NCI-H187 (cell line): ENCODE data around the gene DCTN4.
A peak's percentile ranks its signal among the peaks of the same experiment; 100 is the strongest.

Experiments
- DNase-seq, 2 experiments: peaks; one replicate each; lab custom pipeline; 2025; lab: John Stamatoyannopoulos, UW

Gene DCTN4

DNA sequence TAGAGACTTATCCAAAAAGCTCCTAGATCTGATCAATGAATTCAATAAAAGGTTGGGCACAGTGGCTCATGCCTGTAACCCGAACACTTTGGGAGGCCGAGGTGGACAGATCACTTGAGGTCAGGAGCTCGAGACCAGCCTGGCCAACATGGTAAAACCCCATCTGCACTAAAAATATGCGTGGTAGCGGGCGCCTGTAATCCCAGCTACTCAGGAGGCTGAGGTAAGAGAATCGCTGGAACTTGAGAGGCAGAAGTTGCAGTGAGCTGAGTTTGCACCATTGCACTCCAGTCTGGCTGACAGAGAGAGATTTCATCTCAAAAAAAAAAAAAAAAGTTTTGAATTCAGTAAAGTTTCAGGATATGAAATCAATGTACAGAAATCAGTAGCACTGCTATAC is 20.0 kb downstream of the DCTN4 start:
- no peak for DNase-seq

DNA sequence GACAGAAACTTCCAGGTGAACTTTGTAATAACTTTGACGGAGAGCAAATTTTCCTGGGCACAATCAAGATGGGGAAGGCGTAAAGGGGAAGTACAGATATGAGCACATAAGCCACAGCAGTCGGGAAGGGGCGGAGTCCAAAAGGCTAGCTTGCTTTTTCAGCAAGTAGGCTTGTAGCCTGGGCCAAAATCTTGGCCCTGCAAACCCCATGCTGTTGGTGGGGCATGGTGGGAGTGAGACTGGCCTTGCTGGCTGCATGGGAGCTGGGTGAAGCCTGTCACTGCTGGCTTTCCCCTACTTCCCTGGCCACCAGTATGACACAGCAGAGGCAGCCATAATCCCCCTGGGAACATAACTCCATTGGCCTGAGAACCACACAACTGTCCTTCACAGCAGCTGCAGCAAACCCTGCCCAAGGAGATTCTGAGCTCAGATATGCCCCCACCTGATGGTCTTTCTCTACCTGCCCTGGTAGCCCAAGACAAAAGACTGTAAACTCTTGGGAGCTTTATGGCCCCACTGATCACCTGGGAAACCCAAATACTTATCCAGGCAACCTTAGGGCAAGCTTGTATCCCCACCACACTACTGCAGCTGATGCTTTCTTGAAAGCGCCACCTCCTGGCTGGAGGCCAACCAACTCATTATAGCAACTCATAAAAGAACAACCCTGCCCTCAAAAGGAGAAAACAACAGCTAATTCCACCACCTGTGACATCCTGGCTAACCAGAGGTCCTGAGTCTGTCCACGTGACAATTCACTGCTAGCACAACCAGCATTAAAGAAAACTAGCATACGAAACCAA is 24.0 kb downstream of the DCTN4 start:
- no peak for DNase-seq

DNA sequence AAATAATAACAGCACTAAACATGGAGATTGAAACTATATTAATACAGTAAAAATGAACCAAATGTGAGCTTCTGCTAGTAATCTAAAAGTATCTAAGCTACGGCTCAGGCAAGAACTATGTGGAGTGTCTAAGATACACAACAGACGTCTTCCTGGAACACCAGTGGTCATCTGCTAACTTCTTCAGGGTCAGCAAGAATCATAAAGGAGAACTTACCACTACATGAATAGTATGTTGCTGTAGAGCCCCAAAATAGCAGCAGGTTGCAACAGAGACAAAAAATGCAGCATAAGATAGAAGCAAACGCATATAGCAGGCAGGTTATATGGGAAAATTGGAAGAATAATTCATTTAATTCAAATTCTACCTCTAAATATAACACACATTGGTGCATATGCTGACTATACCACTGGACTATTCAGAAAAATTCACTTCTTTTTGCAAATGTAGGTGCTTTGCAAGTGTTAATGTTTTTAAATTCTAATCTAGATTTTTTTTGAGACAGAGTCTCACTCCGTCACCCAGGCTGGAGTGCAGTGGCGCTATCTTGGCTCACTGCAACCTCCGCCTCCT is 27.1 kb downstream of the DCTN4 start:
- no peak for DNase-seq

DNA sequence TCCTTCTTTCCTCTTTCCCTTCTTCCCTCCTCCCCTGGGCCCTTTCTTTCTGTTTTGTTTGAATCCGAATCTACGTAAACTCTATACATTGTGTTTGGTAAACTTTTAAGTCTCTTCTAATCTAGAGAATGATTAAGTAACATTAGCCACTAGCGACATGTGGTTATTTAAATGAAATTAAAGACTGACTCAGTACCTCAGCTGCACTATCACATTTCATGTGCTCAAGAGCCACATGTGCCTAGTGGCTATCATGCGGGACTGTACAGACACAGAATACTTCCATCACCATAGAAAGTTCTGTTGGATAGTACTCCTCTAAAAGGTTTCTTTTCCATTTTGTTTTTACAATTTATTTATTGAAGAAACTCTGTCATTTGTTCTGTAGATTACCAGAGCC is 29.0 kb downstream of the DCTN4 start:
- DNase-seq, result no peak

DNA sequence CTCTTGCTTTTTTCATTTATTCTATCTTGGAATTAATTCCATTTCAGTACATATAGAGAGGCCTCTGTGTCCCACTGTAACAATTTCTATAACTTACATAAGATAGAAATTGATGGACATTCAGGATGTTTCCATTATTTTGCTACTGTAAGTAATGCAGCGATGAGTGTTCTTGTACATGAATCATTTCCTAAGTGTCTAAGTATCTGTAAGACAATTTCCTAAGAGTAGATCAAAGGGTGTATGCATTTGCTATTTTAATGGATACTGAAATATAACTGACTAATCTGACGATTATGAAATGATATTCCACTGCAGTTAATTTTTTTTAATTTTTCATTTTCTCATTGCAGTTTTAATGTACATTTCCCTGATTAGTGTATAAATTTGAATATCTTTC is 35.0 kb downstream of the DCTN4 start:
- no peak for DNase-seq

DNA sequence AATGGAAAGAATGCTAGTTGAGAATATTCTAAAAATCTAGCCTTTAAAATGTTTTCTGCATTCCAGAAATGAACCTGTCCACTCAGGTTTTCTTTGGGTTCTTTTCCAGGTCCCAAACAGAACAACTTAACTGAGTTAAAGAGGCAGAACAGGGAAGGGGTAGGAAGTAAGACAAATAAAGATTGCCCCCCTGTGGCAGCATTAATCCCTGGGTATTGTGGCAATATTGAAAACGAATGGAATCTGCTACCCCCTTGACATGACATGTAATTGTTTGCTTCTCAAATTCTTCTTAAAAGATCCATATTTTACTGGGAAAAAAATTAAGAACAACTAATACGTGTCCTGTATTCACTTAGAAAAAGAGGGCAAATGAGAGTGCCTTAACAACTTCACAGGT is 48.7 kb downstream of the DCTN4 start:
- no peak for DNase-seq

DNA sequence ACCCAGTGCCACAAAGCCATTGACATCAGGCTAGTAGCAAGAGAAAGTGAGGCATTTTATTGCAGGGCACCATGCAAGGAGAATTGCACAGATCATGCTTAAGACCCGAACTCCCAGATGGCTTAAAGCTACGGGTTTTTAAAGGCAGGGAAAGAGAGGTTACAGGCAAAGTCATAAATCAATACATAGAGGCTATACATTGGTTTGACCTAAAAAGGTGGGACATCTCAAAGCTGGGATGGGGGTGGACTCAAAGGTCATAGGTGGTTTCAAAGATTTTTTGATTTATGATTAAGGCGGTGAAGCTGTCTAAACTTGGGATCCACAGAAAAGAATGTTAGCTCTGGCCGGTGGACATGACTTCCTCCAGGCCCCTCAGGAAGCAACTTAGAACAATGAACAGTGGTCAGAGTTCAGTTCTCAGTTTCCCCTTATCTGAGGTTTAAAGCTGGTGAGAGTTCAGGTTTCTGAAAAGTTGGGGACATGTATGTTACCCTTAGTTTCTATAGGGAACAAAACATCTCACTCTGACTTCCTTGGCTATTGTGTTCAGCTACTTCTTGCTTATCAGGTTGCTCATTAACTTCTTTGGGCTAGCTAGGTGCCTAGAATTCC is 51.9 kb downstream of the DCTN4 start:
- no peak for DNase-seq

DNA sequence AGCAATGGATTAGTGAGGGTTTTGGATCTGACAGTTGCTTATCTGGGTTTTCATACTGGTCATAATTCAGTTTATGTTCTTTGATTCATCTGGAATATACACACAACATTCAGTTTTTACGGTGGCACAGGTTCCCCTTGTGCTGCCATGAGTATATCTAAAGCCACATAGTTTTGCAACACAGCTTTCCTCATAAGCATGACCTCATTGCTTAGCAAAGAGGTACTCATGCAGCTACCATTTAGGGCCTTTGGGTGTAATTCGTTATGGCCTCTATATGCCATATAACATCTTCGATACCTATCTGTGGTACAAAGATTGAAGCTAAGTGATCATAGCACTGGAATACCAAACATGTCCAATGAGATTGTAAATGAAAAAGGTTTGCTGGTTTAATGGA is 55.1 kb downstream of the DCTN4 start:
- DNase-seq, result no peak

DNA sequence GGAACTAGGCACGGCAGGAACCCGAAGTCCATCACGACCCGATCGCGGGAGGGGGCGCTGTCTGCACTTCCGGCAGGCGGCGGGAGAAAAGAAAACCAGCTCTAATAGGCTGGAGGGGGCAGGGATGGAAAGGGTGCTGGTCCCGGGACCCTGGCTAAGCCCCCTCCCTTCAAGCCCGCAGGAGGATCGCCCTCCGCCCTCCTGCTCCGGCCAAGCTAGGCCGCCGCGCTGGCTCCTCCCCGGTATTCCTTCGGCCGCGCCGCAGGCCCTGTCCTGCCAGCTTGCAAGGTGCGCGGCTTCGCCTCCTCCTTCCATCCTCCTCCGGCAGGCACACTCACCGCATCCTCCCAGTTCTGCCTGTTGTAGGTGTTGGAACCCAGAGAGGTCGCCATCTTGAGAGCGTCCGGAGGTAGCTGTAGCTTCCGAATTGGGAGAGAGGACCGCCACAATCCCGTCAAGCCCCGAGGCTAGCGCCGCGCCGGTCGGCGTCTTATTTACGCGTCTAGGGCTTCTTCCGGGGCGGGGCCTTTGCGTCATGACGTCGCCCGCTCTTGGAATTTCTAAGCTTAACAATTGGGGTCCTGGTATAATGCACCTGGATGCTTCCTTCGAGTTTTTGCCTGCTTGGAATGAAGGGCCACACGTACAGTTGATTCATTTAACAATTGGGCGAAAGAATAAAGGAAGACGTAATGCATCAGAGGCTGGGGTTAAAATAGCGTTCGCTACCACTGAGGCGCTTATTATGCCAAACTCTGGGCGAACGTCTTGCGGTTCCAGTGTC is 58.0 kb downstream of the DCTN4 start, which contains the start of gene RBM22:
RBM22 (minus strand) TSS at position 469 of the 784 bp plus-strand sequence; CDS start at position 392, 77 bp downstream.
- DNase-seq, result peak; percentile 70 to 89

DNA sequence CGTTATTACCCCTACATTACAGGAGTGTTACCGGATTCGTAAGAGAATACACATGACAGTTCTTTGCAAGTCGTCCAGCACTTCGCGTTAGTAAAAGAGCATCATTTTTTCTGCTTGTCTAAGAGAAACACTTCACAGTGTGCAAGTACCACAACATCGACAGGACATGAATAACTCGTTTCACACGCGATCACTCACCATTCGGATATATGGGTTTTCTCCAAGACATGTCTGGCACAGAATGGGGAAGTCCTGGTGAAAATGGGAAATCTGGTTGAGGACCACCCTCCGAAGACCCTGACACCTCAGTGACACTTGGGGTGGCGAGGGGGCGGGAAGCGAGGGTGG is 58.6 kb downstream of the DCTN4 start:
- no peak for DNase-seq

DNA sequence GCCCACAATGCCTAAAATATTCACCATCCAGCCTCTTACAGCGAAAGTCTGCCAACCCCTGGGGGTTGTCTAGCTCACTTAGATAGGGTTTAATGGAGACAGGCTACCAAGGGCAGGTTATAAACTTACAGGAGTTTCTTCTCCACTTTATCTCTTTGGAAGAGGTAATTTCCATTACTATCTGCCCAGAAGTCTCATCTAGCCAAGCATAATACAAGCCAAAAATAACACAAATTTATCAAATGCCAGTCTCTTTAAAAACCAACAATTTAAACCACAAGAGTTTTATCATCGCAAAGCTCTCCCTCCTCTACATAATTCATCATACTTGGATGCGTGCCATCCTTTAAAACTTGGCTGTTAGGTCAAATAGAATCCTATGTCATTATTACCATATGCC is 64.2 kb downstream of the DCTN4 start:
- DNase-seq, result no peak

DNA sequence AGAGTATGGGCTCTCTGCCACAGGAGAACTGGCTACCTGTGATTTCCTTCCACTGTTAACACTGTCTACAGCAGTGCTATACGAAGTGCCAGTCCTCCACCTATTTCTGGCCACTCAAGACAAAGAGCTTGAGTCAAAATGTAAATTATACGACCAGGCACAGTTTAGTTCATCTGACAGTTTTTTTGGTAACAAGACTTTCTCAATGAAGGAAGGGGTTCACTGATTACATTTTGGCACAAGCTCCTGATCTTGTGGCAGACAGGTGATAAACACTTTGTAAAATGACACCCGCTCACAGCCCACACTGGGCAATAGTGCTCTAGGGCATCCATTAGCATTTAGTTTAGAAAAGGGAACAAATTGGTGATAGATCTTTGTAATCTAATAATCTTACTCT is 66.5 kb downstream of the DCTN4 start:
- DNase-seq, result no peak

DNA sequence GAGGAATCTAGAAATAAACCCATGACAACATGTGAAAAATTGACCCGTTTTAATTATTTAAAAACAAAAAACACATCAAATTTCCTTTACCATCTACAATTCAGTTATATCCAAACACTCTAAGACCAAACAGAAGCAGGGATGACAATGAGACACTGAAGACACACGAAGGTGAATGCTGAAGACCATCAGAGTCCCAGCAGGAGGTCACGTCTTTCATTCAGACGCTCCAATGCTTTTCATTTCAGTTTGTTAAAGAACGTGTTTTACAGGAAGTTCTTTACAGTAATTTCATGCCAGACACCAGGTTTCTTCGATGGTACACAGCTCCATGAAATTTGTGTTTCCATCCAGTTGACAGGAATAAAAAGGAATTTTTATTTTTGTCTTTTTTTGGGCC is 68.1 kb downstream of the DCTN4 start:
- no peak for DNase-seq

DNA sequence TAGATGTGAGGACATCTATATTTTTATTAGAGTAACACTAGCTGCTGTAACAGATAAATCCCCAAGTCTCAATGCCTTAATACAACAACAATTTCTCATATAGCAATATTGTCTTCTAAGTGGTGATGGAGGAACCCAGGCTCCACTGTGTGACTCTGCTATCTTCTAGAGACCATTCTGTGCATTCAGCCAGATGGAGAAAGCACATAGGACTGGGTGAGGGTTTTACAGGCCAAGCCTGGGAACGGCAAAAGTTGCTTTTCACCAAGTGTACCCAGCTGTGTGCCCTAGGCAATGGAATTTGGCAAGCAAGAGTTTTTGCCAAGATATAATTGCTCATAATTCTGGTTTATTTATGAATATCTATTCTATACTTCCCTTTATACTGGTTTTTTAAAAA is 69.7 kb downstream of the DCTN4 start:
- DNase-seq, result no peak

DNA sequence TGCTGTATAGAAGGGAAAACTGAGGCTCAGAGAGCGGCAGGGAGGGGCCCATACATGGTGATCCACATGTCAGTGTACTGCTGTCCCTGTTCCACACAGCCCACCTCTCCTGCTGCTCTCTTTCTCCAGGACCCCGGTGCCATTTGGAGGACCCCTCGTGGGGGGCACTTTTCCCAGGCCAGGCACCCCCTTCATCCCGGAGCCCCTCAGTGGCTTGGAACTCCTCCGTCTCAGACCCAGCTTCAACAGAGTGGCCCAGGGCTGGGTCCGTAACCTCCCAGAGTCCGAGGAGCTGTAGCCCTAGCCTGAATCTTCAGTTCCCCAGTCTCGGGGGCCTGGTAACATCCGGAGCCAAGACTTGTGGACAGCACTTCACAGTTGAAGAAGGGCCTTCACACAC is 82.2 kb downstream of the DCTN4 start:
- no peak for DNase-seq

DNA sequence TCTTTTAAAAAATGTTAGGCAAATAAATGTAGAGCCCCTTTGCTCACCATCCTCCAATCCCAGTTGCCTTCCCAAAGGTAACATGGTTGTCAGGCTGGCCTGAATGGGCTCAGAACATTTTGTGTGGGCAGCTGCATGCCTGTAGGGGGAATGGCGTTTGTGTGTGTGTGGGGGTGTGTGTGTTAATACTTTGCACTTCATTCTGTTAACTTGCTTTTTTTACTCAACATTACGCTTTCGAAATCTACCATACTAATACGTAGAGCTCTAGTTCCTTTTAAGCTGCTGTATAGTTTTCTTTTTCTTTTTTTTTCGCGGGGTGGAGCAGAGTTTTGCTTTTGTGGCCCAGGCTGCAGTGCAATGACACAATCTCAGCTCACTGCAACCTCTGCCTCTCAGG is 83.7 kb downstream of the DCTN4 start:
- DNase-seq, result no peak

DNA sequence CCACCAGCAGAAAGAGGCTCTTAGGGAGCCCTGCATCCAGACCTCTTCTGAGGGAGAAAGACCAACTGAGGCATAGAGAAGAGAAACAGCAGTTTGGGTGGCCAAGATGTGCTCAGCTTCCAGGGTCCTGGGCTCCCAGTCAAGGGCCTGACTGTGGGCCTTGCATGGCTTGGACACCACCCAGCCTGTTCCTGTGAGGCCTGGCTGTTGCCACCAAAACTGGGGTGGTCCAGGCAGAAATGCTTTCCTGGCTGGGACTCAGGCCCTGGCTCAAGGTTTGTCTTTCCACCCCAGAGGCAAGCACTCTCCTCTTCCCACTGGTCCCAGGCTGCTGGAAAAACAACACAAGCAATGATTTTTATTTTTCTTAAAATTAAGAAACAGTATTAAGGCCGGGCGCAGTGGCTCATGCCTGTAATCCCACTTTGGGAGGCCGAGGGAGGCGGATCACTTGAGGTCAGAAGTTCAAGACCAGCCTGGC is 84.4 kb downstream of the DCTN4 start:
- no peak for DNase-seq

DNA sequence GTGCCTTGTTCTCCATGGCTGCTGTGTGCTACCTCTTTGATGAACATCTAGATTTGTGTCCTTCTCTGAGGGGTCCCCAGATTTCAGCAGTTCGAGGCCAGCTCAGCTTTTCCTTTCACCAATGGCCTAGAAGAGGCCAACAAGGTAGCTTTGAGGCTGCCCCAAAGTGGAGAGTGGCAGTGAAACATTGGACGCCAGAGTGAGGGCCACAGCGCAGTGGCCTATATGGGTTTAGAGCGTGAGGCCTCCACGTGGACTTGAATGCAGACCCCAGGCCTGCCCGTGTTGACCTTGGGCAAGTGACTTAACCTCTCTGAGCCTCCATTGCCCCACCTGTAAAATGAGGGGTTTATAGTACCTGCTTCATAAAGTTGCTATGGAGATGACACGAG is 85.9 kb downstream of the DCTN4 start:
- DNase-seq, result no peak

DNA sequence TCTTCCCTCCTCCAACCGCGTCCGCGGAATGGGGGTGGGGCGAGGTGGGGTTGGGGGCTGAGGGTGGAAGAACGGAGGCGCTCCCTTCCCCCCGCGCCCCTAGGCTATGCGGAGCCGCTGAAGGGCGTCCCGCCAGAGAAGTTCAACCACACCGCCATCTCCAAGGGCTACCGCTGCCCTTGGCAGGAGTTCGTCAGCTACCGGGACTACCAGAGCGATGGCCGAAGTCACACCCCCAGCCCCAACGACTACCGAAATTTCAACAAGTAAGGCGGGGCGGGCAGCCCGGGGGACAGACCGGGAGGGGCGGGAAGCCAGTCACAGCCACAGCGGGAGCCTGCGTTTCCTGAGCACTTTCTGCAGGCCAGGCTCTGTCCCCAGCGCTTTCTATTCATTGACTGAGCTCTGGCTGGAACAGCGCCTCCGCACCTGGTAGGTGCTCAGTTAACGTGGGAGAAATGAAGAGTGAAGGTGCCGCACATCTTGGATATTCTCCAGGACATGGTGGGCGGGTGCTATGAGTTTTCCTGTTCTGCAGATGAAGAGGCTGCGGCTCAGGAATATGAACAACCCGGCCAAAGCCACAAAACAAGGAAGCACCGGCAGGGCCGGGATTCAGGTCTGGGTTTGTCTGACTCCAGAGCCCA is 86.5 kb downstream of the DCTN4 start:
- no peak for DNase-seq

DNA sequence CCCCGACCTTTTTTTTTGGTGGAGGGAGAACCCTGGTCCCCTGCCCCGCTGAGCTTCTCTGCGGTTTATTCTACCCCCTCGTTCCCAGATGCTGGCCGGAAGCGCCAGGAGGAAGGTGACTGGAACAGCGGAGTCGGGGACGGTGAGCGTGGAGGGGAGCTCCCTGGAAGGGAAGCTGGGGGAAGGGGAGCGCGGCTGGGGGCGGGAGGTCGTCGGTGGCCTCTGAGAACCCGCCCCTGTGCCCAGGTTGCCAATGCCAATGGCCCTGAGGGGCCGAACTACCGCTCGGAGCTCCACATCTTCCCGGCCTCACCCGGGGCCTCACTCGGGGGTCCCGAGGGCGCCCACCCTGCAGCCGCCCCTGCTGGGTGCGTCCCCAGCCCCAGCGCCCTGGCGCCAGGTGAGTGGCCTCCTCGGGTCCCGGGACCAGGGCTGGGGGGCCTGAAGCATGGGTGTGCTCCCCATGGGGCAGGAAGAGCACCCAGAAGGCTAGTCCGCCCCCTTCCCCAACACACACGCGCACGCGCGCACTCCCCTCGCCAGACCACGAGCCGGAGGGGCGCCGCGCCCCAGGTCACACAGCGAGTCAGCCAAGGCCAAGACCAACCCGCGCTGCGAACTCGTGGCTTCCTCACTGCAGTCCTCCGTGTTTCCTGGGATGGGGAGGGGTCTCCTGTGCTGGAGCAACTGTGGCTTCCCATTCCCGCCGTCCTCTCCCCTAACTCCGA is 87.1 kb downstream of the DCTN4 start:
- no peak for DNase-seq

DNA sequence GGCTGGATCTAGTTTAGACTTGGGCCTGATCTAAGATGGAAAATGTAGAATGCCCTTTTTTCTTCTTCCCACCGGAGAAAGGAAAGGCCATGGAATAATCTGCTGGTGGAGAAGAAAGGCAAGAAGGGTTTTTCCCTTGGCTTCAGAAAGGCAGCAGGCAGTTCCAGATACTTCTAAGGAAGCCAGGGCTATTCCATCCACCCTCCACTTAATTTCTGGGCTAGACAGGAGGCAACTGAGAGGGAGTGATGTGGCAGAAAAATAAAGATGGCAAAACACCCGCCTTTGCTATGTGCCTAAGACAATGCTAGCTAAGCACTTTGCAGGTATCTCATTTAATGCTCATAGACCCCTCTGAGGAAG is 87.9 kb downstream of the DCTN4 start:
- DNase-seq, result no peak
